LNCAP (cell line): ENCODE results near the gene ACTMAP.

Experiments used
- CTCF ChIP-seq: fragments of 450-650 bp; IDR thresholded peaks from 2 replicates; pipeline ENCODE4 v1.5.1; 2017; ENCODE audit warnings: mild to moderate bottlenecking

ACTMAP gene

GRCh38 chr19:40763963-40764362 is 13.7 kb upstream of the ACTMAP start:
- no peak for TF ChIP-seq CTCF

- no peak for TF ChIP-seq CTCF
These were observed 13.2 kb upstream of the ACTMAP start for GRCh38 chr19:40763526-40763925.

- no peak for TF ChIP-seq CTCF
These were observed 12.6 kb upstream of the ACTMAP start for GRCh38 chr19:40762754-40763470.

GRCh38 chr19:40759352-40759751 is 9.1 kb upstream of the ACTMAP start:
- TF ChIP-seq CTCF: no peak

GRCh38 chr19:40758491-40758890 is 8.2 kb upstream of the ACTMAP start:
- no peak for TF ChIP-seq CTCF

- no peak for TF ChIP-seq CTCF
These were observed 6.3 kb upstream of the ACTMAP start for GRCh38 chr19:40756502-40757110.

GRCh38 chr19:40755791-40756190 is 5.5 kb upstream of the ACTMAP start:
- no peak for TF ChIP-seq CTCF
